ENCODE data around the gene PHIP. TPM values are rescaled to one million over a fixed set of nuclear protein-coding genes. Genes with fewer than 3 reads are reported as not detected.
"Not testable (repeated sequence)": the region's sequence is repeated elsewhere in the genome, so short reads cannot be mapped to it uniquely, and the experiment has no call there.

The PHIP gene
- total RNA-seq, 1 donor from 2014 or later, result 33.9 TPM

GRCh38 chr6:78917788-78918187 lies 160.3 kb downstream of the PHIP start:
- H3K36me3 Mint-ChIP-seq (ENCODE audit: low read depth), result no peaks in the 10 kb centered on the region

GRCh38 chr6:78916411-78916810 lies 161.6 kb downstream of the PHIP start:
- intact Hi-C loops (cut with micrococcal nuclease), result no loop called here
- DNase-seq, result no peak
- Mint-ChIP-seq H3K27ac (no peak overlapping the region), H3K4me1 (no peaks in the 10 kb centered on the region), H3K9me3 (peaks cover 28% of the 10 kb centered on the region), H3K4me3 (no peak overlapping the region), H3K27me3 (peaks cover 6% of the 10 kb centered on the region), H3K36me3 (ENCODE audit: low read depth) (no peaks in the 10 kb centered on the region)

More at GRCh38 chr6:78917788-78918187, 160.3 kb downstream of the PHIP start:
- H3K27me3 Mint-ChIP-seq, result no peaks in the 10 kb centered on the region
- H3K4me1 Mint-ChIP-seq, result no peaks in the 10 kb centered on the region
- intact Hi-C loops (cut with micrococcal nuclease), result no loop called here
- H3K27ac Mint-ChIP-seq, result no peak overlapping the region
- no peak for DNase-seq
- H3K9me3 Mint-ChIP-seq, result peaks cover 35% of the 10 kb centered on the region
- H3K4me3 Mint-ChIP-seq, result no peak overlapping the region

- intact Hi-C loops (cut with micrococcal nuclease), result no loop called here
- H3K27me3 Mint-ChIP-seq, result peaks cover 19% of the 10 kb centered on the region
- H3K4me3 Mint-ChIP-seq, result peak overlapping the region; percentile 55
- H3K36me3 Mint-ChIP-seq (ENCODE audit: low read depth), result peaks cover 1% of the 10 kb centered on the region
- no peak for DNase-seq
- H3K9me3 Mint-ChIP-seq, result peaks cover 13% of the 10 kb centered on the region
- H3K27ac Mint-ChIP-seq, result no peak overlapping the region
- peaks cover 9% of the 10 kb centered on the region for H3K4me1 Mint-ChIP-seq
These were observed 166.7 kb downstream of the PHIP start for GRCh38 chr6:78911218-78911940.

GRCh38 chr6:78910591-78911171 lies 167.4 kb downstream of the PHIP start:
- peak overlapping the region; percentile 55 for H3K4me3 Mint-ChIP-seq
- H3K27ac Mint-ChIP-seq, result no peak overlapping the region
- peaks cover 6% of the 10 kb centered on the region for H3K9me3 Mint-ChIP-seq
- intact Hi-C loops (cut with micrococcal nuclease), result no loop called here
- H3K4me1 Mint-ChIP-seq, result peaks cover 9% of the 10 kb centered on the region
- H3K36me3 Mint-ChIP-seq (ENCODE audit: low read depth), result peaks cover 1% of the 10 kb centered on the region
- H3K27me3 Mint-ChIP-seq, result peaks cover 19% of the 10 kb centered on the region
- DNase-seq, result peak; percentile 69

GRCh38 chr6:78910010-78910409 lies 168.0 kb downstream of the PHIP start:
- Mint-ChIP-seq H3K27me3 (peaks cover 19% of the 10 kb centered on the region), H3K27ac (no peak overlapping the region), H3K36me3 (ENCODE audit: low read depth) (peaks cover 1% of the 10 kb centered on the region), H3K9me3 (peaks cover 3% of the 10 kb centered on the region), H3K4me3 (peak overlapping the region; percentile 55), H3K4me1 (peaks cover 9% of the 10 kb centered on the region)
- DNase-seq, result no peak
- intact Hi-C loops (cut with micrococcal nuclease), result no loop called here

GRCh38 chr6:78909391-78909790 lies 168.7 kb downstream of the PHIP start:
- no peak for DNase-seq
- Mint-ChIP-seq H3K27ac (no peak overlapping the region), H3K27me3 (peaks cover 19% of the 10 kb centered on the region), H3K36me3 (ENCODE audit: low read depth) (peaks cover 1% of the 10 kb centered on the region), H3K4me3 (no peak overlapping the region), H3K4me1 (peaks cover 9% of the 10 kb centered on the region), H3K9me3 (peaks cover 3% of the 10 kb centered on the region)
- intact Hi-C loops (cut with micrococcal nuclease), result no loop called here

GRCh38 chr6:78908621-78909020 lies 169.4 kb downstream of the PHIP start:
- intact Hi-C loops (cut with micrococcal nuclease), result no loop called here
- H3K27me3 Mint-ChIP-seq, result peaks cover 19% of the 10 kb centered on the region
- no peak overlapping the region for H3K27ac Mint-ChIP-seq
- peaks cover 9% of the 10 kb centered on the region for H3K4me1 Mint-ChIP-seq
- peaks cover 1% of the 10 kb centered on the region for H3K36me3 Mint-ChIP-seq (ENCODE audit: low read depth)
- no peak for DNase-seq
- H3K9me3 Mint-ChIP-seq, result peaks cover 3% of the 10 kb centered on the region
- no peak overlapping the region for H3K4me3 Mint-ChIP-seq

- Mint-ChIP-seq H3K27me3 (no peaks in the 10 kb centered on the region), H3K36me3 (ENCODE audit: low read depth) (no peaks in the 10 kb centered on the region), H3K27ac (no peak overlapping the region), H3K9me3 (no peaks in the 10 kb centered on the region), H3K4me1 (no peaks in the 10 kb centered on the region), H3K4me3 (no peak overlapping the region)
- DNase-seq, result no peak
- intact Hi-C loops (cut with micrococcal nuclease), result no loop called here
These were observed 181.8 kb downstream of the PHIP start for GRCh38 chr6:78896227-78896626.

GRCh38 chr6:78889901-78890300 lies 188.2 kb downstream of the PHIP start:
- H3K27ac Mint-ChIP-seq; H3K27me3 Mint-ChIP-seq; H3K36me3 Mint-ChIP-seq (ENCODE audit: low read depth); H3K4me3 Mint-ChIP-seq; H3K9me3 Mint-ChIP-seq; intact Hi-C loops (cut with micrococcal nuclease); H3K4me1 Mint-ChIP-seq; DNase-seq: not testable (repeated sequence)

Other genes starting within 250 kb of the PHIP start
- 3.4 and 3.6 TPM in 2 replicates for gene IRAK1BP1, start 210.7 kb downstream of the PHIP start, total RNA-seq
- 45.4 and 49.2 TPM in 2 replicates for gene HMGN3, start 156.4 kb upstream of the PHIP start, total RNA-seq

Measured in activated CD4-positive, alpha-beta T cell treated with anti-CD3 and anti-CD28 coated beads, Interleukin-2, amount 10 ng/mL, durations not matched to agents 24 days and 14 days (primary cell).